IMR-90 (cell line): ENCODE measurements around the gene ZNF329. TPM values are rescaled to one million over a fixed set of nuclear protein-coding genes. Genes with fewer than 3 reads are reported as not detected.

Experiments
- ATAC-seq: fragments of 200-7000 bp; cut with Tn5 transposase; 2 replicates; pipeline ENCODE4 v1.9.1; 2020; ENCODE audit warnings: low read depth, mild to moderate bottlenecking, moderate library complexity
- BruUV-seq: library from RNA; stranded (reverse); fragments of 400-500 nt; replicated peaks from 2 replicates; lab custom pipeline; 2021; lab: Mats Ljungman, UMichigan
- CTCF ChIA-PET: fragments of 300-600 bp; formaldehyde crosslinking; extraction: SDS; loops from one replicate; lab custom pipeline; 2021; ENCODE audit warnings: antibody characterized with exemption; lab: Yijun Ruan, JAX
- POLR2A ChIA-PET: fragments of 300-600 bp; sonication (Branson Sonifier 250); formaldehyde crosslinking; loops from one replicate; lab custom pipeline; 2022; ENCODE audit warnings: antibody characterized with exemption; ENCODE audit not compliant: unreplicated experiment; lab: Charles Lee
- DNase-seq: peaks from one replicate; pipeline ENCODE4 v3.0.0; 2013
- H2AFZ ChIP-seq: replicated peaks from 2 replicates; pipeline ENCODE3; 2013; ENCODE audit warnings: low read length, mild to moderate bottlenecking; ENCODE audit not compliant: poor library complexity
- H2AK5ac ChIP-seq: 2 replicates; pipeline ENCODE4 v1.6.1; 2013; ENCODE audit warnings: low read depth, low read length, inconsistent platforms
- H2AK9ac ChIP-seq: replicated peaks from 2 replicates; pipeline ENCODE3; 2013; ENCODE audit warnings: mild to moderate bottlenecking, low read depth, low read length, moderate library complexity; ENCODE audit not compliant: poor library complexity
- H2BK120ac ChIP-seq: 2 replicates; pipeline ENCODE4 v1.6.1; 2013; ENCODE audit warnings: low read depth, low read length, inconsistent platforms
- H2BK15ac ChIP-seq: 3 replicates; pipeline ENCODE4 v1.6.1; 2013; ENCODE audit warnings: low read depth, low read length, inconsistent platforms
- H2BK20ac ChIP-seq: 2 replicates; pipeline ENCODE4 v1.6.1; 2013; ENCODE audit warnings: low read depth, mild to moderate bottlenecking, inconsistent platforms, low read length, moderate library complexity
- H2BK5ac ChIP-seq: 2 replicates; pipeline ENCODE4 v1.6.1; 2013; ENCODE audit warnings: mild to moderate bottlenecking, low read depth, low read length, inconsistent platforms; ENCODE audit not compliant: poor library complexity, severe bottlenecking
- H3K14ac ChIP-seq: replicated peaks from 2 replicates; pipeline ENCODE4 v1.6.1; 2013; ENCODE audit warnings: low read depth, low read length, inconsistent platforms
- H3K18ac ChIP-seq: 2 replicates; pipeline ENCODE4 v1.6.1; 2013; ENCODE audit warnings: low read depth, low read length, control low read depth
- H3K23ac ChIP-seq: 2 replicates; pipeline ENCODE4 v1.6.1; 2013; ENCODE audit warnings: low read depth, low read length, inconsistent platforms
- H3K27ac ChIP-seq: 2 replicates; pipeline ENCODE4 v1.5.1; 2013; ENCODE audit warnings: mild to moderate bottlenecking, control low read depth, low read length; ENCODE audit not compliant: insufficient read depth
- H3K27me3 ChIP-seq: 2 replicates; pipeline ENCODE4 v1.6.1; 2013; ENCODE audit warnings: low read length; ENCODE audit not compliant: control insufficient read depth, insufficient read depth
- H3K36me3 ChIP-seq: 2 replicates; pipeline ENCODE4 v1.6.1; 2013; ENCODE audit warnings: low read length, mixed read lengths; ENCODE audit not compliant: control insufficient read depth, insufficient read depth
- H3K4ac ChIP-seq: 2 replicates; pipeline ENCODE4 v1.6.1; 2013; ENCODE audit warnings: low read depth, low read length, inconsistent platforms
- H3K4me1 ChIP-seq: 2 replicates; pipeline ENCODE4 v1.6.1; 2013; ENCODE audit warnings: low read length, mixed read lengths; ENCODE audit not compliant: control insufficient read depth, insufficient read depth
- H3K4me2 ChIP-seq: 2 replicates; pipeline ENCODE4 v1.6.1; 2013; ENCODE audit warnings: low read depth, mild to moderate bottlenecking, control low read depth, low read length, moderate library complexity
- H3K4me3 ChIP-seq: 2 replicates; pipeline ENCODE4 v1.5.1; 2013; ENCODE audit warnings: low read depth, mild to moderate bottlenecking, control low read depth, low read length, moderate library complexity; ENCODE audit not compliant: insufficient read depth
- H3K56ac ChIP-seq: 2 replicates; pipeline ENCODE4 v1.6.1; 2013; ENCODE audit warnings: low read length, inconsistent platforms; ENCODE audit not compliant: insufficient read depth; ENCODE audit errors: extremely low read depth
- H3K79me1 ChIP-seq, 2 experiments: 2 replicates each; pipeline ENCODE4 v1.6.1; 2013; ENCODE audit warnings: low read length in 2 of 2, inconsistent platforms in 1 of 2, low read depth in 1 of 2
- H3K9ac ChIP-seq: 2 replicates; pipeline ENCODE4 v1.6.1; 2013; ENCODE audit warnings: low read depth, low read length, control low read depth
- H3K9me1 ChIP-seq: 2 replicates; pipeline ENCODE4 v1.6.1; 2013; ENCODE audit warnings: low read length, inconsistent platforms; ENCODE audit not compliant: insufficient read depth
- H3K9me3 ChIP-seq: 2 replicates; pipeline ENCODE4 v1.6.1; 2013; ENCODE audit warnings: low read length; ENCODE audit not compliant: control insufficient read depth, insufficient read depth
- H4K20me1 ChIP-seq: 2 replicates; pipeline ENCODE4 v1.6.1; 2013; ENCODE audit warnings: low read length, inconsistent platforms; ENCODE audit not compliant: insufficient read depth
- H4K5ac ChIP-seq: 2 replicates; pipeline ENCODE4 v1.6.1; 2013; ENCODE audit warnings: mild to moderate bottlenecking, low read depth, low read length, control low read depth
- H4K8ac ChIP-seq, 2 experiments: 2 replicates each; pipeline ENCODE4 v1.6.1; 2013; ENCODE audit warnings: low read depth in 2 of 2, low read length in 2 of 2, control low read depth in 1 of 2, inconsistent platforms in 1 of 2
- H4K91ac ChIP-seq: 2 replicates; pipeline ENCODE4 v1.6.1; 2013; ENCODE audit warnings: low read depth, low read length, inconsistent platforms; ENCODE audit not compliant: insufficient read depth
- BHLHE40 ChIP-seq: fragments of 150-350 bp; IDR thresholded peaks from 2 replicates; pipeline ENCODE4 v1.6.1; 2016; ENCODE audit warnings: mild to moderate bottlenecking, low read depth, low read length
- CEBPB ChIP-seq: IDR thresholded peaks from 2 replicates; pipeline ENCODE4 v1.6.1; 2012; ENCODE audit warnings: low read depth, low read length, improper control_type of control experiment
- CHD1 ChIP-seq: IDR thresholded peaks from 2 replicates; pipeline ENCODE4 v1.6.1; 2012; ENCODE audit warnings: low read depth, low read length, improper control_type of control experiment
- ELK1 ChIP-seq: fragments of 150-350 bp; IDR thresholded peaks from 2 replicates; pipeline ENCODE4 v1.6.1; 2016; ENCODE audit warnings: low read depth, mild to moderate bottlenecking, low read length, moderate library complexity, borderline replicate concordance
- FOS ChIP-seq: fragments of 150-350 bp; IDR thresholded peaks from 2 replicates; pipeline ENCODE4 v1.6.1; 2016; ENCODE audit warnings: low read depth, low read length
- MAFK ChIP-seq: IDR thresholded peaks from 2 replicates; pipeline ENCODE4 v1.6.1; 2012; ENCODE audit warnings: low read depth, low read length, improper control_type of control experiment
- MAZ ChIP-seq: IDR thresholded peaks from 2 replicates; pipeline ENCODE4 v1.6.1; 2012; ENCODE audit warnings: low read depth, mild to moderate bottlenecking, low read length, improper control_type of control experiment, moderate library complexity, borderline replicate concordance
- MXI1 ChIP-seq: IDR thresholded peaks from 2 replicates; pipeline ENCODE4 v1.6.1; 2012; ENCODE audit warnings: low read depth, mild to moderate bottlenecking, low read length, moderate library complexity, borderline replicate concordance
- NFE2L2 ChIP-seq: fragments of 150-350 bp; IDR thresholded peaks from 2 replicates; pipeline ENCODE4 v1.6.1; 2016; ENCODE audit warnings: low read depth, mild to moderate bottlenecking, low read length
- RAD21 ChIP-seq: IDR thresholded peaks from 2 replicates; pipeline ENCODE4 v1.6.1; 2012; ENCODE audit warnings: low read length, improper control_type of control experiment
- RCOR1 ChIP-seq: IDR thresholded peaks from 2 replicates; pipeline ENCODE4 v1.6.1; 2012; ENCODE audit warnings: mild to moderate bottlenecking, low read length, improper control_type of control experiment; ENCODE audit not compliant: insufficient replicate concordance
- RFX5 ChIP-seq: IDR thresholded peaks from 2 replicates; pipeline ENCODE4 v1.8.0; 2012; ENCODE audit warnings: low read depth, mild to moderate bottlenecking, low read length, moderate library complexity
- SMC3 ChIP-seq: fragments of 150-350 bp; IDR thresholded peaks from 2 replicates; pipeline ENCODE4 v1.6.1; 2016; ENCODE audit warnings: low read depth, mild to moderate bottlenecking, antibody characterized with exemption, low read length, moderate library complexity
- USF2 ChIP-seq: fragments of 150-350 bp; IDR thresholded peaks from 2 replicates; pipeline ENCODE4 v1.6.1; 2017; ENCODE audit warnings: mild to moderate bottlenecking, antibody characterized with exemption, low read length, low read depth
- WGBS, 2 experiments: methylation state at CpG; one replicate each; pipeline versions ENCODE4 v1.1.5 to v1.1.7; 2013; ENCODE audit warnings: missing lambda C conversion rate in 2 of 2; ENCODE audit not compliant: insufficient read length in 1 of 2; ENCODE audit errors: extremely low coverage in 2 of 2; 5-methylcytosine and 5-hydroxymethylcytosine counted together
- dilution Hi-C: fragments of 300-500 bp; cut with HindIII; formaldehyde crosslinking; loops from one replicate; pipeline ENCODE4 v1.14.3; 2018; ENCODE audit warnings: low sequenced_read_pairs; ENCODE audit not compliant: unreplicated experiment
- in situ Hi-C: fragments of 300-500 bp; cut with MboI; formaldehyde crosslinking; loops from 3 replicates; pipeline ENCODE4 v1.14.3; 2019; ENCODE audit warnings: low sequenced_read_pairs, inconsistent platforms, mixed read lengths
- intact Hi-C: fragments of 100-400 bp; cut with micrococcal nuclease; formaldehyde crosslinking; loops from 2 replicates; pipeline ENCODE4 v1.10.0; 2022
- polyA plus RNA-seq, 3 experiments: library from polyadenylated mRNA; depleted of rRNA; stranded (reverse); fragments of >200 nt; gene quantifications; 2 replicates each; pipeline ENCODE4 v1.2.3, GENCODE V29; 2012; ENCODE audit warnings: low replicate concordance in 1 of 3
- total RNA-seq: library from RNA; depleted of rRNA; stranded (reverse); fragments of >200 nt; gene quantifications from 2 replicates; pipeline ENCODE4 v1.2.3, GENCODE V29; 2012
- TF ChIP-seq, protein P1 (sequence below): conservative IDR thresholded peaks from 2 replicates; pipeline ENCODE4 v1.5.1; 2012; ENCODE audit warnings: mild to moderate bottlenecking, low read depth, low read length, improper control_type of control experiment

ZNF329 gene
- total and polyA plus RNA-seq, 2 of the 4 experiments (the other 2 are of a cell fraction): 4.7 to 16.8 TPM

DNA sequence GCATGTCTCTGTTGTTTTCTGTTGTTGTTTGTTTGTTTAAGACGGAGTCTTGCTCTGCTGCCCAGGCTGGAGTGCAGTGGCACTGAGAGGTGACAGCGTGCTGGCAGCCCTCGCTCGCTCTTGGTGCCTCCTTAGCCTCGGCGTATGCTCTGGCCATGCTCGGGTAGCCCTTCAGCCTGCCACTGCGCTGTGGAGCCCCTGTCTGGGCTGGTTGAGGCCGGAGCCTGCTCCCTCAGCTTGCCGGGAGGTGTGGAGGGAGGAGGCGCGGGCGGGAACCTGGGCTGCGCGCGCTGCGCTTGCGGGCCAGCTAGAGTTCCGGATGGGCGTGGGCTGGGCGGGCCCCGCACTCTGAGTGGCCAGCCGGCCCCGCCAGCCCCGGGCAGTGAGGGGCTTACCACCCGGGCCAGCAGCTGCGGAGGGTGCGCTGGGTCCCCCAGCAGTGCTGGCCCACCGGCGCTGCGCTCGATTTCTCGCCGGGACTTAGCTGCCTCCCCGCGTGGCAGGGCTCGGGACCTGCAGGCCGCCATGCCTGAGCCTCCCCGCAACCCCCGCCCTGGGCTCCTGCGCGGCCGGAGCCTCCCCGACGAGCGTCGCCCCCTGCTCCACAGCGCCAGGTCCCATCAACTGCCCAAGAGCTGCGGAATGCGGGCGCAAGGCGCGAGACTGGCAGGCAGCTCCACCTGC is 6.6 kb upstream of the ZNF329 start:
- Histone ChIP-seq H3K9me1 (no peaks in the 10 kb centered on the region), H2BK20ac (no peak overlapping the region), H2AK9ac (no peak overlapping the region), H3K79me1 (peaks cover 4 to 6% of the 10 kb centered on the region in 2 experiments; a peak in 2 of 4 replicates), H3K14ac (no peak overlapping the region), H3K18ac (no peak overlapping the region), H2AK5ac (no peak overlapping the region), H3K4ac (no peak overlapping the region), H3K27me3 (no peaks in the 10 kb centered on the region), H3K56ac (no peak overlapping the region), H2BK120ac (no peak overlapping the region), H4K8ac (no peak overlapping the region), H3K9ac (no peak overlapping the region), H2BK15ac (no peak overlapping the region), H3K23ac (no peak overlapping the region), H4K20me1 (no peaks in the 10 kb centered on the region), H3K27ac (no peak overlapping the region), H4K5ac (no peak overlapping the region), H4K91ac (no peak overlapping the region), H3K36me3 (no peaks in the 10 kb centered on the region), H3K4me3 (no peak overlapping the region), H3K9me3 (peaks cover 20% of the 10 kb centered on the region), H2AFZ (no peak overlapping the region), H3K4me1 (no peaks in the 10 kb centered on the region; the same call in 1 of the 2 replicates), H2BK5ac (no peak overlapping the region), H3K4me2 (no peak overlapping the region)
- dilution Hi-C loops (no loop called here), in situ Hi-C loops (loop anchor here (10.0 kb wide), 1 partner anchor 412 kb away; the partner anchor contains the start of gene ZNF776), intact Hi-C loops (loop anchor here (5.0 to 10.0 kb wide), 3 partner anchors 152 to 972 kb away; partner anchors contain the start of gene ZNF606)
- ChIA-PET POLR2A (no interaction called here), CTCF (no interaction called here)
- no TSS peak for BruUV-seq
- no peak for ATAC-seq
- no peak for DNase-seq
- 91% methylated on average over 34 of the region's 53 CpGs; no CpG with 5 or more reads in 1 of the 2 experiments for WGBS, 2 experiments
- TF ChIP-seq RAD21: no peak
- no peak for TF ChIP-seq ELK1
- no peak for TF ChIP-seq SMC3
- TF ChIP-seq, protein P1, sequence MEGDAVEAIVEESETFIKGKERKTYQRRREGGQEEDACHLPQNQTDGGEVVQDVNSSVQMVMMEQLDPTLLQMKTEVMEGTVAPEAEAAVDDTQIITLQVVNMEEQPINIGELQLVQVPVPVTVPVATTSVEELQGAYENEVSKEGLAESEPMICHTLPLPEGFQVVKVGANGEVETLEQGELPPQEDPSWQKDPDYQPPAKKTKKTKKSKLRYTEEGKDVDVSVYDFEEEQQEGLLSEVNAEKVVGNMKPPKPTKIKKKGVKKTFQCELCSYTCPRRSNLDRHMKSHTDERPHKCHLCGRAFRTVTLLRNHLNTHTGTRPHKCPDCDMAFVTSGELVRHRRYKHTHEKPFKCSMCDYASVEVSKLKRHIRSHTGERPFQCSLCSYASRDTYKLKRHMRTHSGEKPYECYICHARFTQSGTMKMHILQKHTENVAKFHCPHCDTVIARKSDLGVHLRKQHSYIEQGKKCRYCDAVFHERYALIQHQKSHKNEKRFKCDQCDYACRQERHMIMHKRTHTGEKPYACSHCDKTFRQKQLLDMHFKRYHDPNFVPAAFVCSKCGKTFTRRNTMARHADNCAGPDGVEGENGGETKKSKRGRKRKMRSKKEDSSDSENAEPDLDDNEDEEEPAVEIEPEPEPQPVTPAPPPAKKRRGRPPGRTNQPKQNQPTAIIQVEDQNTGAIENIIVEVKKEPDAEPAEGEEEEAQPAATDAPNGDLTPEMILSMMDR: no peak
- TF ChIP-seq MAZ: no peak
- no peak for TF ChIP-seq MXI1
- TF ChIP-seq USF2: no peak
- no peak for TF ChIP-seq CEBPB
- TF ChIP-seq RFX5: no peak
- TF ChIP-seq RCOR1: no peak
- TF ChIP-seq CHD1: no peak
- no peak for TF ChIP-seq BHLHE40
- no peak for TF ChIP-seq FOS
- TF ChIP-seq MAFK: no peak
- no peak for TF ChIP-seq NFE2L2
